GM06990 (cell line): Measurements from ENCODE around the gene CDK5.
A peak's percentile ranks its signal among the peaks of the same experiment; 100 is the strongest.

Experiments used
- DNase-seq: peaks from one replicate; pipeline ENCODE4 v3.0.0-alpha.2; 2011; ENCODE audit not compliant: insufficient read length; ENCODE audit errors: extremely low read depth
- H3K27me3 ChIP-seq: replicated peaks from 2 replicates; pipeline ENCODE4 v1.6.0; 2011; ENCODE audit warnings: low read length; ENCODE audit not compliant: control insufficient read depth, insufficient read depth
- H3K36me3 ChIP-seq: 2 replicates; pipeline ENCODE4 v1.5.1; 2011; ENCODE audit warnings: low read length; ENCODE audit not compliant: control insufficient read depth, insufficient read depth
- H3K4me3 ChIP-seq: replicated peaks from 2 replicates; pipeline ENCODE4 v1.5.1; 2011; ENCODE audit warnings: low read depth, mild to moderate bottlenecking, control low read depth, low read length
- TF ChIP-seq, protein P1 (sequence below): IDR thresholded peaks from 2 replicates; pipeline ENCODE4 v1.5.1; 2011; ENCODE audit warnings: low read length, control low read depth, mild to moderate bottlenecking, inconsistent platforms; ENCODE audit not compliant: insufficient read depth, poor library complexity, severe bottlenecking

The CDK5 gene

DNA sequence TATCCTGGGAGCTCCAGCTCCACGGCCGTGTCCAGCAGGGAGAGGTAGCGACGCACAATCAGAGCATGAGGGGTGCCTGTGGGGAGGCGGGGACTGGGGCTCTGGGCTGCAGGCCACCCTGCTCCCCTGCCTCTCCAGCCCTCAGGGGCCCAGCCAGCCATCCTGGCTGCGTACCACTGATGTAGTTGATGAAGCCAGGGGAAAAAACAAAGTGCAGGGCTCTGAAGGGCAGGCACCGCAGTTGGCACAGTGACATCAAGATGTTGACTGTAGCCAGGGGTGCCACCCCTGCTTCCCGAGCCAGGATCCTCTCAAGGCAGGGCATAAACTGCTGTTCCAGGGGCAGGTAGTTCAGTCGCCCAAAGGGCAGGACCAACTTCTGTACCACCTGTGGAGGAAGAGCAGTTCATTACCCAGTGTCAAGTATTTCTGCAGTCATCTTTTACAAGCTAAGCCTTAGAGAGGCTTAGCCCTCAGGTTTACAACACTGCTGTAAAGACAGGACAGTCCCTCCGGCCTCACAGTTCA, 20.1 kb upstream of the CDK5 start:
- no peaks in the 10 kb centered on the region for H3K27me3 ChIP-seq
- H3K4me3 ChIP-seq: no peak overlapping the region
- H3K36me3 ChIP-seq: peaks cover 39% of the 10 kb centered on the region
- no peak for DNase-seq
- TF ChIP-seq, protein P1, sequence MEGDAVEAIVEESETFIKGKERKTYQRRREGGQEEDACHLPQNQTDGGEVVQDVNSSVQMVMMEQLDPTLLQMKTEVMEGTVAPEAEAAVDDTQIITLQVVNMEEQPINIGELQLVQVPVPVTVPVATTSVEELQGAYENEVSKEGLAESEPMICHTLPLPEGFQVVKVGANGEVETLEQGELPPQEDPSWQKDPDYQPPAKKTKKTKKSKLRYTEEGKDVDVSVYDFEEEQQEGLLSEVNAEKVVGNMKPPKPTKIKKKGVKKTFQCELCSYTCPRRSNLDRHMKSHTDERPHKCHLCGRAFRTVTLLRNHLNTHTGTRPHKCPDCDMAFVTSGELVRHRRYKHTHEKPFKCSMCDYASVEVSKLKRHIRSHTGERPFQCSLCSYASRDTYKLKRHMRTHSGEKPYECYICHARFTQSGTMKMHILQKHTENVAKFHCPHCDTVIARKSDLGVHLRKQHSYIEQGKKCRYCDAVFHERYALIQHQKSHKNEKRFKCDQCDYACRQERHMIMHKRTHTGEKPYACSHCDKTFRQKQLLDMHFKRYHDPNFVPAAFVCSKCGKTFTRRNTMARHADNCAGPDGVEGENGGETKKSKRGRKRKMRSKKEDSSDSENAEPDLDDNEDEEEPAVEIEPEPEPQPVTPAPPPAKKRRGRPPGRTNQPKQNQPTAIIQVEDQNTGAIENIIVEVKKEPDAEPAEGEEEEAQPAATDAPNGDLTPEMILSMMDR: no peak

DNA sequence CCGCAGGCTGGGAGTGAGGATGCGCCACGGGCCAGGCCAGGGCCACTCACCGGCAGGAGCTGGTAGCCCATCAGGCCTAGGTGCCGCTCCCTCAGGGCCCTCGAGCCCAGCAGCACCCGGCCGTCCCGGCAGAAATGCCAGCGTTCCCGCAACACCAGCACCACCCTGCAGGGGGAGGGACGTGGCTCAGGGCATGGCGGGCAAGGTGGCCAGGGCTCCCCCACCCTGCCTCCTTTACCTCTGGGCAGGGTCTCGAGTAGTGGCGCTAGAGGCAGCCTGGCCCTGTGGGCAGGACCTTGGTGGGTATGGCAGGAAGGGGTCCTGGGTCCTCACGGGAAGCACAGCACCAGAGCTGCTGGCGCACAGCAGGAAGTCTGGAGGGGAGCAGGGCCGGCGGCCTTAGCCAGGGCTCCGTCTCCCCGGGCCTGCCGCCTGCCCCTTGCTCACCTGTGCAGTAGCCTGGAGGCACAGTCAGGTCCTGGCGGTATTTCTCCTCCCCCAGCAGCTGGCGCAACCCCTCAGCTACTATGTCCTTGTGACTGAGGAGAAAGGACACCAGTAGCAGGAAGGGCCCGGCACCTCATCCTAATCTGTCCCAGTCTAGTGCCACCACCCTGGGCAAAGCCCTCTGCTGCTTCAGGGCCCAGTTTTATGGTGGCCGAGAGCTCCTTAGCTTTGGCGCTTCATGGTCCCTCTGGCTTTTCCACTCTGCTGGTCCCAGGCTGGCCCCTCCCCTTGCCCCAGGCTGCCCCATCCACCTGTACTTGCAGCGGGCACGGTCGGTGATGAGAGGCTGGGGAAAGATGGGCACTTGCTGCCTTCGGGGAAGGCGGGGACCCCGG, 19.4 kb upstream of the CDK5 start:
- TF ChIP-seq, protein P1: peak; percentile 30
- no peaks in the 10 kb centered on the region for H3K27me3 ChIP-seq
- H3K36me3 ChIP-seq: peaks cover 39% of the 10 kb centered on the region
- no peak overlapping the region for H3K4me3 ChIP-seq
- DNase-seq: no peak

DNA sequence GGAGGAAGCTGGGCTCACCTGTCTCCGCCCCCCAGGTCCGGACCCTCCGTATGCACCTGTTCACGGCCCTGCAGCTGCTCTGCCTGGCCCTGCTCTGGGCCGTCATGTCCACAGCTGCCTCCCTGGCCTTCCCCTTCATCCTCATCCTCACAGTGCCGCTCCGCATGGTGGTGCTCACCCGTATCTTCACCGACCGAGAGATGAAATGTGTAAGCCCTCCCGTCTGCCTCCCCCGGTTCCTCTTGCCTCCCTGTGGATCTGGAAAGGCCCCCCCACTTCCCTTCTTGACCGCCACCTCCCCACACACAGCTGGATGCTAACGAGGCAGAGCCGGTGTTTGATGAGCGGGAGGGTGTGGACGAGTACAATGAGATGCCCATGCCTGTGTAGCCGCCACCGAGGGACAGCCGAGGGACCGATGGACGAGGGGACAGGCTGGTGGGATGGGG, 18.3 kb upstream of the CDK5 start:
- no peak overlapping the region for H3K4me3 ChIP-seq
- no peak for DNase-seq
- TF ChIP-seq, protein P1: no peak
- H3K36me3 ChIP-seq: peaks cover 39% of the 10 kb centered on the region
- no peaks in the 10 kb centered on the region for H3K27me3 ChIP-seq

DNA sequence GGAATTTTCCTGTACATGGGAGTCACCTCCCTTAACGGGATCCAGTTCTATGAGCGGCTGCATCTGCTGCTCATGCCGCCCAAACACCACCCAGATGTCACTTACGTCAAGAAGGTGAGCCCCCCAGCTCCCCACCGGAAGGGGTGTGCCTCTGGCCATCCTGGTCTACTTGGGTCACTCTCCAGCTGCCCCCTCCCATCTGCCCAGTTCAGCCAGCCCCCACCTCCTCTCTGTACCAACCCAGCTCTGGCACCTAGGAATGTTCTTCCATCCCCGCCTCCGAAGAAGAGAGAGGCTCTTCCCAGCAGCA, 17.9 kb upstream of the CDK5 start:
- Histone ChIP-seq H3K36me3 (peaks cover 43% of the 10 kb centered on the region), H3K4me3 (no peak overlapping the region), H3K27me3 (no peaks in the 10 kb centered on the region)
- DNase-seq: no peak
- TF ChIP-seq, protein P1: no peak

DNA sequence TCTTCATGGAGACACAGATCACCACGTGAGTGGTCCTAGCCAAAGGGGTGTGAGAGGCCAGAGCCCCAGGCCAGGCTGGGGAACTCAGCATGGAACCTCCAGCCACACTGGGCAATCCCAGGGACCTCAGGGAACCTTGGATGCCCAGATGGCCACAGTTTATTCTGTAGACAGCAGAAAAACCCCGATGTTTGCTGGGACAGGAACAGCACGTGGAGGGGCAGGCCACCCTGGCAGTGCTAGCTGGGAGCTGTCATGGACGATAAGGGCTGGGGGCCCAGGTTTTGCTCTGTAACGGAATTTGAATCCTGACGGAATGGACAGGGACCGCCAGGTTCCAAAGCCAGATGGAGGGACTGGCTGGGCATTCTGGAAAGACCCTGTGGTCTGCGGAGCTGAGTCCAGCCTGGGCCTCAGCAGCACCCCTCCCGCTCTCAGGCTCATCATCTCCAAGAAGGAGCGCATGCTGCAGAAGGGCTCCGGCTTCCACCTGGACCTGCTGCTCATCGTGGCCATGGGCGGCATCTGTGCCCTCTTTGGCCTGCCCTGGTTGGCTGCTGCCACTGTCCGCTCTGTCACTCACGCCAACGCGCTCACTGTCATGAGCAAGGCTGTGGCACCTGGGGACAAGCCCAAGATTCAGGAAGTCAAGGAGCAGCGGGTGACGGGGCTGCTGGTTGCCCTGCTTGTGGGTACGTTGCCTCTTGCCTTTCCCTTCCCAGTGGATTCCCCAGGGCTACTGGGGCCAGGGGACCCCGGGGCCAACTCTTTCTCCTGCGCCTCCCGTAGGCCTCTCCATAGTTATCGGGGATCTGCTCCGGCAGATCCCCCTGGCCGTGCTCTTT, 17.3 kb upstream of the CDK5 start:
- H3K36me3 ChIP-seq: peaks cover 48% of the 10 kb centered on the region
- TF ChIP-seq, protein P1: no peak
- DNase-seq: no peak

More for the DNA sequence above, 17.3 kb upstream of the CDK5 start:
- no peak overlapping the region for H3K4me3 ChIP-seq
- H3K27me3 ChIP-seq: no peaks in the 10 kb centered on the region
